H54 (cell line): ENCODE data around the gene NXNL1.

ENCODE experiments used
- DNase-seq: peaks from one replicate; pipeline ENCODE4 v3.0.0; 2011; ENCODE audit warnings: low spot score, mixed read lengths; ENCODE audit not compliant: insufficient read length
- FAIRE-seq: peaks from 3 replicates; lab custom pipeline; 2011; peaks lifted over from hg19 to GRCh38; lab: Jason Lieb, UNC
- POLR2A ChIP-seq: IDR thresholded peaks from 2 replicates; pipeline ENCODE4 v1.6.1; 2011; ENCODE audit warnings: low read depth, mild to moderate bottlenecking, low read length

Gene NXNL1

DNA sequence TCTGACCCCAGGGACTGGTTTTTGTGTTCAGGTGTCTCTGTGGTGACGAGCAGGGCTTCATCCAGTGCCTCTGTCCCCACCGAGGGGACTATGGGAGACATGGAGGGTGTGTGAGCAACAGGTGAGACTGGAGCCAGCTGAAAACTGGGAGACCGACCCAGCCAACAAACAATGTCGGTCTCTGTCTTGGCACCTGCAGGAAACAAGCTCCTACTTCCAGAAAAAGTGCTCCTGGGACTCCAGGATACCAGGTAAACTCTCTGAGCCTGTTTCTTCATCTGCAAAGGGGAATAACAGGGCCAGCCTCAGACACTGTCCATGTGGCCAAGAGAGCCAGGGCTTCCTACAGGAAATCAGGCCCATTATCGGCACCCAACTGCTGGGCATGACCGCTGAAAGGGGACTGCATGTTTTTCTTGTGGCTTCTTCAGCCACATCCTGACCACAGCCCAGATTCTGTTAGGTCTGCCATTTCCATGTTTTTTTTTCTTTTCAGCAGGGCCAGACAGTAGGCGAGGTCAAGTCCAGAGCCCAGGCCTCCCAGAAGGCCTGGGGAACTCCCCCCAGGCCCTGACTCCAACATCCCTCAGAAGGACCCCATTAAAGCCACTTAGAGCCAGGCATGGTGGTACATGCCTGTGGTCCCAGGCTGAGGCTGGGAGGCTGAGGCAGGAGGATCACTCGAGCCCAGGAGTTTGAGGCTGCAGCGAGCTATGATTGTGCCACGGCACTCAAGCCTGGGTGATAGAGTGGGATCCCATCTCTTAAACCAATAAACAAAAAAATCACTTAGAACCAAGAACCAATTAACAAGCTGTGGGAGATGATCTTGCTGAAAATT is 54.5 kb downstream of the NXNL1 start:
- FAIRE-seq = peak; percentile 74
- no peak for TF ChIP-seq POLR2A
- DNase-seq = peak; percentile 73
